H9 (cell line): ENCODE data around the gene CAB39. TPM values are rescaled to one million over a fixed set of nuclear protein-coding genes. Genes with fewer than 3 reads are reported as not detected.
A peak's percentile ranks its signal among the peaks of the same experiment; 100 is the strongest.

Experiments used
- DNase-seq: peaks from one replicate; pipeline ENCODE4 v3.0.0-alpha.2; 2017
- H2AFZ ChIP-seq: one replicate; pipeline ENCODE4 v1.6.1; 2013; ENCODE audit warnings: mild to moderate bottlenecking, low read length, control low read depth, moderate library complexity
- H2AK5ac ChIP-seq: 2 replicates; pipeline ENCODE4 v1.6.1; 2013; ENCODE audit warnings: low read length, control low read depth, mixed read lengths; ENCODE audit not compliant: insufficient read length
- H2BK120ac ChIP-seq: one replicate; pipeline ENCODE4 v1.6.1; 2013; ENCODE audit warnings: low read depth, mild to moderate bottlenecking, low read length, control low read depth, inconsistent platforms; ENCODE audit not compliant: poor library complexity, severe bottlenecking
- H2BK12ac ChIP-seq: 2 replicates; pipeline ENCODE4 v1.6.1; 2013; ENCODE audit warnings: low read length, control low read depth, mixed read lengths, low read depth; ENCODE audit not compliant: insufficient read length
- H2BK15ac ChIP-seq: 2 replicates; pipeline ENCODE4 v1.6.1; 2013; ENCODE audit warnings: low read depth, low read length, control low read depth
- H2BK20ac ChIP-seq: one replicate; pipeline ENCODE4 v1.6.1; 2013; ENCODE audit warnings: low read depth, mild to moderate bottlenecking, low read length, control low read depth, inconsistent platforms; ENCODE audit not compliant: poor library complexity, severe bottlenecking
- H2BK5ac ChIP-seq: 2 replicates; pipeline ENCODE4 v1.6.1; 2013; ENCODE audit warnings: low read length, control low read depth, mixed read lengths; ENCODE audit not compliant: insufficient read length
- H3K14ac ChIP-seq: 2 replicates; pipeline ENCODE4 v1.6.1; 2013; ENCODE audit warnings: low read length, control low read depth; ENCODE audit not compliant: insufficient read depth
- H3K18ac ChIP-seq: 2 replicates; pipeline ENCODE4 v1.6.1; 2013; ENCODE audit warnings: low read depth, mild to moderate bottlenecking, mixed read lengths, low read length, control low read depth; ENCODE audit not compliant: insufficient read length
- H3K23ac ChIP-seq: 2 replicates; pipeline ENCODE4 v1.6.1; 2013; ENCODE audit warnings: low read length, control low read depth, mixed read lengths, low read depth; ENCODE audit not compliant: insufficient read length
- H3K23me2 ChIP-seq: 2 replicates; pipeline ENCODE4 v1.6.1; 2013; ENCODE audit warnings: low read depth, mild to moderate bottlenecking, mixed read lengths, low read length, control low read depth; ENCODE audit not compliant: insufficient read length, poor library complexity, severe bottlenecking
- H3K27ac ChIP-seq: 2 replicates; pipeline ENCODE4 v1.5.1; 2013; ENCODE audit warnings: low read length, control low read depth, mixed read lengths, low read depth; ENCODE audit not compliant: insufficient read length
- H3K27me3 ChIP-seq: 2 replicates; pipeline ENCODE4 v1.6.1; 2013; ENCODE audit warnings: low read length, control low read depth, inconsistent platforms; ENCODE audit not compliant: insufficient read depth
- H3K4ac ChIP-seq: 2 replicates; pipeline ENCODE4 v1.6.1; 2013; ENCODE audit warnings: low read depth, mild to moderate bottlenecking, control low read depth, inconsistent platforms, low read length, moderate library complexity
- H3K4me1 ChIP-seq: 2 replicates; pipeline ENCODE4 v1.6.1; 2013; ENCODE audit warnings: low read length, control low read depth, inconsistent platforms; ENCODE audit not compliant: insufficient read depth
- H3K4me2 ChIP-seq: 2 replicates; pipeline ENCODE4 v1.6.1; 2013; ENCODE audit warnings: low read length, control low read depth, mixed read lengths; ENCODE audit not compliant: insufficient read length, insufficient read depth
- H3K56ac ChIP-seq: 2 replicates; pipeline ENCODE4 v1.6.1; 2013; ENCODE audit warnings: low read depth, mild to moderate bottlenecking, mixed read lengths, low read length, control low read depth; ENCODE audit not compliant: insufficient read length
- H3K79me1 ChIP-seq: 2 replicates; pipeline ENCODE4 v1.6.1; 2013; ENCODE audit warnings: low read depth, mild to moderate bottlenecking, moderate library complexity, low read length, control low read depth, inconsistent platforms; ENCODE audit not compliant: insufficient read depth, poor library complexity, severe bottlenecking
- H3K79me2 ChIP-seq: 2 replicates; pipeline ENCODE4 v1.6.1; 2013; ENCODE audit warnings: low read length, control low read depth, inconsistent platforms; ENCODE audit not compliant: insufficient read depth
- H3K9ac ChIP-seq: 2 replicates; pipeline ENCODE4 v1.6.1; 2013; ENCODE audit warnings: low read length, control low read depth, mixed read lengths; ENCODE audit not compliant: insufficient read length; ENCODE audit errors: extremely low read depth
- H3K9me3 ChIP-seq: one replicate; pipeline ENCODE4 v1.6.1; 2013; ENCODE audit warnings: low read depth, low read length, inconsistent platforms; ENCODE audit not compliant: control insufficient read depth
- H3T11ph ChIP-seq: one replicate; pipeline ENCODE4 v1.6.1; 2013; ENCODE audit warnings: mild to moderate bottlenecking, low read length, control low read depth, inconsistent platforms
- H4K20me1 ChIP-seq: one replicate; pipeline ENCODE4 v1.6.1; 2013; ENCODE audit not compliant: control insufficient read depth, insufficient read length, insufficient read depth
- H4K5ac ChIP-seq: 2 replicates; pipeline ENCODE4 v1.6.1; 2013; ENCODE audit warnings: low read depth, mild to moderate bottlenecking, mixed read lengths, low read length, control low read depth; ENCODE audit not compliant: insufficient read length
- H4K8ac ChIP-seq: replicated peaks from 2 replicates; pipeline ENCODE4 v1.6.1; 2013; ENCODE audit warnings: low read length, control low read depth, mixed read lengths, low read depth; ENCODE audit not compliant: insufficient read length
- H4K91ac ChIP-seq: 2 replicates; pipeline ENCODE4 v1.6.1; 2013; ENCODE audit warnings: low read depth, mild to moderate bottlenecking, moderate library complexity, mixed read lengths, low read length, control low read depth; ENCODE audit not compliant: insufficient read length
- H3K27ac Mint-ChIP-seq, 3 experiments: 2 replicates in 2 of 3; 3 replicates in 1 of 3; pipeline ENCODE4 v1.8.0; 2020 to 2021; ENCODE audit warnings: mixed read lengths in 3 of 3, mild to moderate bottlenecking in 1 of 3, moderate library complexity in 1 of 3
- H3K27me3 Mint-ChIP-seq: 2 replicates; pipeline ENCODE4 v1.8.0; 2021; ENCODE audit warnings: low read depth, mild to moderate bottlenecking, moderate library complexity, mixed read lengths
- H3K36me3 Mint-ChIP-seq, 3 experiments: 2 replicates in 2 of 3; 3 replicates in 1 of 3; pipeline ENCODE4 v1.8.0; 2020 to 2021; ENCODE audit warnings: low read depth in 3 of 3, mixed read lengths in 3 of 3; ENCODE audit not compliant: insufficient read depth in 1 of 3
- H3K4me1 Mint-ChIP-seq, 2 experiments: 2 replicates each; pipeline ENCODE4 v1.8.0; 2020; ENCODE audit warnings: mixed read lengths in 2 of 2
- H3K4me3 Mint-ChIP-seq, 2 experiments: 2 replicates in 1 of 2; 3 replicates in 1 of 2; pipeline ENCODE4 v1.8.0; 2020 to 2021; ENCODE audit warnings: mild to moderate bottlenecking in 2 of 2, mixed read lengths in 2 of 2, moderate library complexity in 1 of 2
- H3K9me3 Mint-ChIP-seq, 2 experiments: 2 replicates in 1 of 2; 3 replicates in 1 of 2; pipeline ENCODE4 v1.8.0; 2020; ENCODE audit warnings: mild to moderate bottlenecking in 2 of 2, mixed read lengths in 2 of 2, moderate library complexity in 1 of 2
- CTCF ChIP-seq: fragments of 200-600 bp; sonication (generic); conservative IDR thresholded peaks from 3 replicates; pipeline ENCODE4 v1.8.0; 2021; ENCODE audit warnings: antibody characterized with exemption, mild to moderate bottlenecking
- WGBS: extraction: QIAGEN DNeasy Blood & Tissue Kit; methylation state at CpG from one replicate; pipeline ENCODE4 v1.1.7; 2013; ENCODE audit warnings: missing lambda C conversion rate, low lambda C conversion rate, mixed read lengths; ENCODE audit not compliant: insufficient read length; ENCODE audit errors: extremely low coverage; 5-methylcytosine and 5-hydroxymethylcytosine counted together
- total RNA-seq: library from RNA; stranded (reverse); gene quantifications from 2 replicates; pipeline ENCODE4 v1.2.1, GENCODE V29; 2021

The CAB39 gene
- total RNA-seq, 1 experiment from 2014 or later, result 42.7 TPM

GRCh38 chr2:230847883-230848388 is 135.3 kb downstream of the CAB39 start:
- peak; percentile 96 for DNase-seq

More at GRCh38 chr2:230847883-230848388, 135.3 kb downstream of the CAB39 start:
- peak; percentile 99 for TF ChIP-seq CTCF
- Histone ChIP-seq H3K23ac (no peak overlapping the region), H4K8ac (no peak overlapping the region), H4K5ac (no peak overlapping the region), H3K4me1 (no peaks in the 10 kb centered on the region; the same call in 1 of the 2 replicates), H2AK5ac (no peak overlapping the region), H3K9ac (no peak overlapping the region), H2BK120ac (no peak overlapping the region), H4K20me1 (no peaks in the 10 kb centered on the region), H3T11ph (no peak overlapping the region), H3K14ac (no peak overlapping the region), H3K23me2 (no peaks in the 10 kb centered on the region), H2BK12ac (no peak overlapping the region), H2BK5ac (no peak overlapping the region), H3K27ac (no peak overlapping the region), H3K27me3 (no peaks in the 10 kb centered on the region), H3K56ac (no peak overlapping the region), H3K18ac (no peak overlapping the region), H3K9me3 (no peaks in the 10 kb centered on the region), H2AFZ (no peak overlapping the region), H4K91ac (no peak overlapping the region), H3K4me2 (no peak overlapping the region), H3K79me1 (no peaks in the 10 kb centered on the region), H3K79me2 (no peaks in the 10 kb centered on the region), H3K4ac (no peak overlapping the region), H2BK15ac (no peak overlapping the region), H2BK20ac (no peak overlapping the region)
- H3K4me1 Mint-ChIP-seq, result peaks cover 19 to 29% of the 10 kb centered on the region in 2 experiments
- H3K27ac Mint-ChIP-seq, result no peak overlapping the region
- peaks cover 33% of the 10 kb centered on the region for H3K27me3 Mint-ChIP-seq
- peaks cover 0 to 5% (median 0%) of the 10 kb centered on the region in 3 experiments; a peak in 2 of 7 replicates for H3K36me3 Mint-ChIP-seq
- no CpG with 5 or more reads among the region's 32 CpGs for WGBS
- H3K4me3 Mint-ChIP-seq, result no peak overlapping the region
- H3K9me3 Mint-ChIP-seq, result peaks cover 10% of the 10 kb centered on the region in 2 experiments
